HepG2 (cell line): Measurements from ENCODE around the gene FMC1. TPM values are rescaled to one million over a fixed set of nuclear protein-coding genes. Genes with fewer than 3 reads are reported as not detected.

Experiments used
- ATAC-seq: fragments of 200-7000 bp; cut with Tn5 transposase; 3 replicates; pipeline ENCODE4 v1.9.1; 2020; ENCODE audit warnings: mild to moderate bottlenecking, moderate library complexity
- BruUV-seq: library from RNA; stranded (reverse); fragments of 400-500 nt; replicated peaks from 2 replicates; lab custom pipeline; 2021; lab: Mats Ljungman, UMichigan
- CTCF ChIA-PET: fragments of 300-600 bp; formaldehyde crosslinking; extraction: SDS; loops from one replicate; lab custom pipeline; 2021; ENCODE audit warnings: low total read pairs, inconsistent platforms, low intra/inter-chr PET ratio; lab: Yijun Ruan, JAX
- POLR2A ChIA-PET: fragments of 350-600 bp; sonication (Branson Sonifier 250); formaldehyde crosslinking; loops from one replicate; lab custom pipeline; 2020; ENCODE audit warnings: antibody characterized with exemption, inconsistent platforms; lab: Yijun Ruan, JAX
- DNase-seq: peaks from one replicate; pipeline ENCODE4 v3.0.0-alpha.2; 2015; ENCODE audit warnings: low spot score
- FAIRE-seq: peaks from 3 replicates; lab custom pipeline; 2011; peaks lifted over from hg19 to GRCh38; lab: Jason Lieb, UNC
- H2AFZ ChIP-seq: one replicate; pipeline ENCODE4 v1.6.1; 2011; ENCODE audit warnings: low read length, inconsistent platforms
- H3K27ac ChIP-seq: fragments of 300-600 bp; 3 replicates; pipeline ENCODE4 v1.8.0; 2011; ENCODE audit warnings: mixed run types, mild to moderate bottlenecking, mixed read lengths, low read length, inconsistent platforms; ENCODE audit not compliant: insufficient read depth; ENCODE audit errors: extremely low read length
- H3K27me3 ChIP-seq, 2 experiments: fragments of 200-600 bp in 1 of 2; 2 replicates in 1 of 2; 3 replicates in 1 of 2; pipeline versions ENCODE4 v1.6.0 to v1.8.0; 2011; ENCODE audit warnings: low read length in 2 of 2, mild to moderate bottlenecking in 2 of 2, moderate library complexity in 2 of 2, inconsistent platforms in 1 of 2; ENCODE audit not compliant: insufficient read depth in 2 of 2, control insufficient read depth in 1 of 2
- H3K36me3 ChIP-seq, 2 experiments: fragments of 200-600 bp in 1 of 2; replicated peaks in 1 of 2; 2 replicates in 1 of 2; 3 replicates in 1 of 2; pipeline versions ENCODE4 v1.5.1 to v1.8.0; 2011; ENCODE audit warnings: low read length in 2 of 2, inconsistent platforms in 1 of 2; ENCODE audit not compliant: insufficient read depth in 2 of 2, control insufficient read depth in 1 of 2
- H3K4me1 ChIP-seq: 2 replicates; pipeline ENCODE4 v1.5.1; 2012; ENCODE audit warnings: low read length, inconsistent platforms; ENCODE audit not compliant: insufficient read depth
- H3K4me2 ChIP-seq: 2 replicates; pipeline ENCODE4 v1.6.0; 2011; ENCODE audit warnings: low read depth, low read length, inconsistent platforms
- H3K4me3 ChIP-seq, 3 experiments: fragments of 200-600 bp in 1 of 3; sonication (generic), shearing (Covaris generic) in 1 of 3; replicated peaks in 1 of 3; 2 replicates each; pipeline ENCODE4 v1.5.1; 2011 to 2016; ENCODE audit warnings: low read length in 3 of 3, inconsistent platforms in 2 of 3, low read depth in 2 of 3, mild to moderate bottlenecking in 2 of 3, control low read depth in 1 of 3, mixed read lengths in 1 of 3; ENCODE audit not compliant: insufficient read depth in 1 of 3
- H3K79me2 ChIP-seq: one replicate; pipeline ENCODE4 v1.6.1; 2011; ENCODE audit warnings: low read length, inconsistent platforms; ENCODE audit not compliant: insufficient read depth
- H3K9ac ChIP-seq: 2 replicates; pipeline ENCODE4 v1.6.0; 2011; ENCODE audit warnings: mild to moderate bottlenecking, low read depth, low read length, inconsistent platforms; ENCODE audit not compliant: insufficient read depth
- H3K9me3 ChIP-seq: 2 replicates; pipeline ENCODE4 v1.5.1; 2012; ENCODE audit warnings: mild to moderate bottlenecking, low read length
- H4K20me1 ChIP-seq: 2 replicates; pipeline ENCODE4 v1.6.0; 2011; ENCODE audit warnings: inconsistent platforms, mild to moderate bottlenecking, low read length, moderate library complexity; ENCODE audit not compliant: insufficient read depth
- ARID3A ChIP-seq: IDR thresholded peaks from 2 replicates; pipeline ENCODE4 v1.6.1; 2012; ENCODE audit warnings: low read depth, low read length, improper control_type of control experiment
- BCL6 ChIP-seq: IDR thresholded peaks from 2 replicates; pipeline ENCODE4 v1.6.1; 2016; ENCODE audit warnings: missing genetic modification reagents, missing compliant biosample characterization
- EP300 ChIP-seq, 3 experiments: sonication (generic) in 1 of 3; formaldehyde crosslinking in 1 of 3; IDR thresholded peaks; 2 replicates each; pipeline versions ENCODE4 v1.5.1 to v1.6.1; 2011 to 2020; ENCODE audit warnings: low read depth in 2 of 3, low read length in 2 of 3, borderline replicate concordance in 1 of 3, improper control_type of control experiment in 1 of 3, mild to moderate bottlenecking in 1 of 3, missing genetic modification reagents in 1 of 3, moderate library complexity in 1 of 3
- HNF1A ChIP-seq, 2 experiments: sonication (generic) in 1 of 2; formaldehyde crosslinking in 1 of 2; IDR thresholded peaks; 2 replicates each; pipeline versions ENCODE4 v1.4.0 to v1.6.1; 2016 to 2020; ENCODE audit warnings: borderline replicate concordance in 1 of 2, low read depth in 1 of 2, mild to moderate bottlenecking in 1 of 2, missing genetic modification reagents in 1 of 2
- ISL2 ChIP-seq: sonication (generic); formaldehyde crosslinking; IDR thresholded peaks from 2 replicates; pipeline ENCODE4 v1.5.0; 2020; ENCODE audit warnings: missing genetic modification reagents
- NCOA2 ChIP-seq: sonication (generic); formaldehyde crosslinking; IDR thresholded peaks from 2 replicates; pipeline ENCODE4 v1.8.0; 2022; ENCODE audit warnings: inconsistent platforms
- NFIC ChIP-seq: IDR thresholded peaks from 2 replicates; pipeline ENCODE4 v1.6.1; 2012; ENCODE audit warnings: mild to moderate bottlenecking, low read length, inconsistent platforms
- SRSF9 ChIP-seq: fragments of 200-400 bp; formaldehyde crosslinking; IDR thresholded peaks from 2 replicates; pipeline ENCODE4 v1.6.1; 2018; ENCODE audit warnings: borderline replicate concordance, mild to moderate bottlenecking, low read depth, low read length; ENCODE audit not compliant: insufficient read depth, poor library complexity, severe bottlenecking
- TCF7 ChIP-seq: sonication (generic); IDR thresholded peaks from 2 replicates; pipeline ENCODE4 v1.6.1; 2016; ENCODE audit warnings: antibody characterized with exemption, low read depth
- ZNF317 ChIP-seq: sonication (generic); formaldehyde crosslinking; IDR thresholded peaks from 2 replicates; pipeline ENCODE4 v1.5.0; 2020; ENCODE audit warnings: mild to moderate bottlenecking, missing genetic modification reagents
- ZNF44 ChIP-seq: sonication (generic); formaldehyde crosslinking; IDR thresholded peaks from 2 replicates; pipeline ENCODE4 v1.5.1; 2020; ENCODE audit warnings: mild to moderate bottlenecking, missing genetic modification reagents
- ZNF710 ChIP-seq: sonication (generic); formaldehyde crosslinking; IDR thresholded peaks from 2 replicates; pipeline ENCODE4 v1.5.0; 2020; ENCODE audit warnings: mild to moderate bottlenecking, missing genetic modification reagents, borderline replicate concordance
- WGBS: methylation state at CpG from one replicate; pipeline ENCODE4 v1.1.6; 2017; ENCODE audit warnings: low lambda C conversion rate; 5-methylcytosine and 5-hydroxymethylcytosine counted together
- in situ Hi-C: cut with HindIII; loops from 2 replicates; pipeline ENCODE4 v1.10.0; 2017; ENCODE audit warnings: low pct_unique_long_range_greater_than_20kb; ENCODE audit not compliant: extremely low pct_ligation_motif_present
- intact Hi-C: fragments of 100-400 bp; cut with micrococcal nuclease; formaldehyde crosslinking; loops from one replicate; pipeline ENCODE4 v1.10.0; 2022; ENCODE audit not compliant: unreplicated experiment
- polyA plus RNA-seq, 8 experiments: library from polyadenylated mRNA; depleted of rRNA in 3 of 8; stranded (reverse) in 7 of 8; unstranded in 1 of 8; fragments of >200 nt; fragmentation: Illumina TruSeq in 4 of 8; extraction: Trizol in 4 of 8; gene quantifications; 2 replicates each; pipeline versions ENCODE4 v1.2.1 to v1.2.3, GENCODE V29; 2011 to 2016; ENCODE audit warnings: low read depth in 4 of 8, missing spikeins in 1 of 8, mixed read lengths in 1 of 8; ENCODE audit not compliant: insufficient read depth in 1 of 8
- total RNA-seq, 5 experiments: library from RNA; depleted of rRNA; stranded (reverse); fragments of >200 nt; fragmentation: Illumina TruSeq; extraction: Trizol; gene quantifications; 2 replicates each; pipeline ENCODE4 v1.2.3, GENCODE V29; 2016; ENCODE audit warnings: low read depth in 1 of 5

The FMC1 gene
- total and polyA plus RNA-seq, 2 of the 13 experiments (the other 11 are each of a cell fraction or from before 2014, with no cell fraction given) = 39.2 to 50.7 TPM

GRCh38 chr7:139299296-139299695 is 41.8 kb upstream of the FMC1 start:
- H3K9ac ChIP-seq = no peak overlapping the region
- DNase-seq (peak; percentile 43), FAIRE-seq (no peak), ATAC-seq (peak; percentile 75)
- H3K4me1 ChIP-seq = peaks cover 72% of the 10 kb centered on the region
- WGBS = 37% methylated on average over 2 of the region's 2 CpGs
- in situ Hi-C loops = no loop called here
- CTCF ChIA-PET = no interaction called here
- peak overlapping the region; percentile 21 for H3K4me2 ChIP-seq
- no peaks in the 10 kb centered on the region; a peak in 1 of 5 replicates for H3K36me3 ChIP-seq
- H4K20me1 ChIP-seq = no peaks in the 10 kb centered on the region
- H2AFZ ChIP-seq = no peak overlapping the region
- H3K27me3 ChIP-seq = no peaks in the 10 kb centered on the region
- no TSS peak for BruUV-seq
- peak overlapping the region; percentile 24 for H3K27ac ChIP-seq
- TF ChIP-seq BCL6 (CRISPR knock-in tag) = 0 out of 2 replicates have a peak, but pooled peaks have one; percentile 14
- TF ChIP-seq ISL2 (CRISPR knock-in tag) = peak; percentile 26; the same call in 1 of the 2 replicates
- no peak for TF ChIP-seq ZNF44 (CRISPR knock-in tag)
- peak in 1 of 2 experiments; percentile 28; a peak in 2 of 4 replicates for TF ChIP-seq EP300 (IDR thresholded peaks at IDR 0.05; ENCODE audit: low read depth in 2 of 2, low read length in 2 of 2)
- no peak for TF ChIP-seq EP300 (CRISPR knock-in tag; IDR thresholded peaks at IDR 0.05; ENCODE audit: borderline replicate concordance)
- TF ChIP-seq HNF1A (IDR thresholded peaks at IDR 0.05; ENCODE audit: low read depth) = peak; percentile 79
- TF ChIP-seq HNF1A (CRISPR knock-in tag; IDR thresholded peaks at IDR 0.05; ENCODE audit: borderline replicate concordance) = peak; percentile 52; the same call in 1 of the 2 replicates
- TF ChIP-seq ZNF317 (CRISPR knock-in tag) = no peak
- TF ChIP-seq TCF7 = peak; percentile 46; the same call in 1 of the 2 replicates
- TF ChIP-seq NFIC = 0 out of 2 replicates have a peak, but pooled peaks have one; percentile 26
- TF ChIP-seq ARID3A = 0 out of 2 replicates have a peak, but pooled peaks have one; percentile 21
- TF ChIP-seq SRSF9 = no peak
- TF ChIP-seq NCOA2 (CRISPR knock-in tag) = 0 out of 2 replicates have a peak, but pooled peaks have one; percentile 15
- TF ChIP-seq ZNF710 = no peak
- TF ChIP-seq, all 625 proteins: peak for 8
- Histone ChIP-seq H3K79me2 (no peaks in the 10 kb centered on the region), H3K9me3 (no peaks in the 10 kb centered on the region), H3K4me3 (no peak overlapping the region; a peak in 1 of 6 replicates)
- POLR2A ChIA-PET = interaction anchor here (1.0 kb wide), 1 partner anchor 23 kb away, joined by 3 read pairs; no protein-coding TSS in a partner anchor
- intact Hi-C loops = loop anchor here (1.0 kb wide), 1 partner anchor 41 kb away; no protein-coding TSS in a partner anchor
